Stimulated activated CD4-positive, alpha-beta T cell treated with anti-CD3 and anti-CD28 coated beads, Interleukin-2, amount 100 ng/mL, for 24 hours (primary cell): ENCODE results near the gene PPIP5K1.

Source experiments
- DNase-seq, 2 donors: peaks; one replicate each; pipeline ENCODE4 v3.0.0-alpha.2; 2020

Gene PPIP5K1

GRCh38 chr15:43516801-43517353 lies 73.1 kb downstream of the PPIP5K1 start:
- no peak for DNase-seq

- no peak for DNase-seq
Observed at GRCh38 chr15:43516185-43516584, 73.8 kb downstream of the PPIP5K1 start.

- DNase-seq = no peak
Observed at GRCh38 chr15:43515741-43516140, 74.3 kb downstream of the PPIP5K1 start.

- peak in 1 of 2 donors; percentile 19 for DNase-seq
Observed at GRCh38 chr15:43514241-43515057, 75.6 kb downstream of the PPIP5K1 start.

- DNase-seq = no peak
Observed at GRCh38 chr15:43513550-43513949, 76.5 kb downstream of the PPIP5K1 start.

- peak; percentile 22 to 23 for DNase-seq
Observed at GRCh38 chr15:43511012-43511885, 78.8 kb downstream of the PPIP5K1 start.

- peak; percentile 95 to 98 for DNase-seq
Observed at GRCh38 chr15:43510200-43511011, 79.6 kb downstream of the PPIP5K1 start.

GRCh38 chr15:43509660-43510199 lies 80.3 kb downstream of the PPIP5K1 start:
- DNase-seq = no peak

GRCh38 chr15:43508991-43509659 lies 80.9 kb downstream of the PPIP5K1 start:
- DNase-seq = no peak

- no peak for DNase-seq
Observed at GRCh38 chr15:43508421-43508820, 81.6 kb downstream of the PPIP5K1 start.

GRCh38 chr15:43505738-43506137 lies 84.3 kb downstream of the PPIP5K1 start:
- DNase-seq = no peak

GRCh38 chr15:43499635-43500034 lies 90.4 kb downstream of the PPIP5K1 start:
- no peak for DNase-seq

GRCh38 chr15:43498990-43499389 lies 91.0 kb downstream of the PPIP5K1 start:
- DNase-seq = no peak

GRCh38 chr15:43493703-43494472 lies 96.1 kb downstream of the PPIP5K1 start:
- no peak for DNase-seq

GRCh38 chr15:43492673-43493601 lies 97.1 kb downstream of the PPIP5K1 start, which contains the start of gene TP53BP1:
TP53BP1 (minus strand) TSS chr15:43493156; CDS start chr15:43493043, 113 bp downstream.
- peak; percentile 95 for DNase-seq

GRCh38 chr15:43492266-43492665 lies 97.7 kb downstream of the PPIP5K1 start:
- no peak for DNase-seq

- DNase-seq = no peak
Observed at GRCh38 chr15:43489191-43489590, 100.8 kb downstream of the PPIP5K1 start.

- no peak for DNase-seq
Observed at GRCh38 chr15:43488790-43489189, 101.2 kb downstream of the PPIP5K1 start.

GRCh38 chr15:43487271-43487895 lies 102.6 kb downstream of the PPIP5K1 start:
- no peak for DNase-seq
